PC-9 (cell line): Measurements from ENCODE around the gene ACVR1.

ENCODE experiments used
- CTCF ChIP-seq: fragments of 200-600 bp; sonication (generic); conservative IDR thresholded peaks from 2 replicates; pipeline ENCODE4 v1.6.1; 2017; ENCODE audit warnings: mixed run types, antibody characterized with exemption, mild to moderate bottlenecking, moderate library complexity
- EZH2 ChIP-seq: fragments of 200-600 bp; sonication (generic); IDR thresholded peaks from 2 replicates; pipeline ENCODE4 v1.8.0; 2017; ENCODE audit warnings: antibody characterized with exemption, low read depth

DNA sequence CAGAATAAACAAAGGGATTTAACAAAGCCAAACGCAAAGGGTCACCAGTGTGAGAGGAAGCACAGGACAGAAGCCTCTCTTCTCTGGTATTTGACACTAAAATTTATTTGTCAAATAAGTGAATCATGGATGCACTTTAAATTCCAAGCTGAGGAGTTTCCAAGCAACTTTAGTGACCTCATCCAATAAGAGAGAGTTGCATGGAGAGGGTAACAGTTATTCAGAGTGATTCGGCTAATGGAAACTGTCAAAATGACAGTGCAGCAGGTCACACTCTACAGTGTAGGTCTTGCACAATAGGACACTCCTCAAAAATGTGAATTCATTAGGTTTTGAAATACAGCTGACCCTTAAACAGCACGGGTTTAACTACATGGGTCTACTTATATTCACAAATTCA, 143.5 kb downstream of the ACVR1 start:
- TF ChIP-seq CTCF (no peak), EZH2 (no peak)
